Fibroblast of the aortic adventitia (primary cell): ENCODE results near the gene HOXB4. TPM values are rescaled to one million over a fixed set of nuclear protein-coding genes. Genes with fewer than 3 reads are reported as not detected.
A peak's percentile ranks its signal among the peaks of the same experiment; 100 is the strongest.

Experiments
- DNase-seq: peaks from one replicate; pipeline ENCODE4 v3.0.0-alpha.2; 2010; ENCODE audit warnings: low read depth
- H3K4me3 ChIP-seq: 2 replicates; pipeline ENCODE4 v1.5.1; 2011; ENCODE audit warnings: low read depth, mild to moderate bottlenecking, control low read depth, low read length, moderate library complexity
- CTCF ChIP-seq: IDR thresholded peaks from 2 replicates; pipeline ENCODE4 v1.5.1; 2011; ENCODE audit warnings: mild to moderate bottlenecking, low read length, control low read depth, inconsistent platforms; ENCODE audit not compliant: insufficient read depth
- total RNA-seq: library from RNA; depleted of rRNA; stranded (reverse); fragments of >200 nt; gene quantifications from 2 replicates; pipeline ENCODE4 v1.2.3, GENCODE V29; 2012; ENCODE audit warnings: low replicate concordance

HOXB4 gene
- total RNA-seq, 1 donor, result 3.8 TPM

- no peak for TF ChIP-seq CTCF
- H3K4me3 ChIP-seq, result no peak overlapping the region
- DNase-seq, result no peak
These were observed 29.4 kb downstream of the HOXB4 start for GRCh38 chr17:48548523-48549280.

GRCh38 chr17:48547808-48548522, 30.2 kb downstream of the HOXB4 start:
- TF ChIP-seq CTCF, result no peak
- peak; percentile 90 for DNase-seq
- H3K4me3 ChIP-seq, result peak overlapping the region; percentile 53

GRCh38 chr17:48546924-48547807, 31.0 kb downstream of the HOXB4 start:
- TF ChIP-seq CTCF, result no peak
- H3K4me3 ChIP-seq, result peak overlapping the region; percentile 53
- peak; percentile 93 for DNase-seq

GRCh38 chr17:48546137-48546923, 31.8 kb downstream of the HOXB4 start:
- peak overlapping the region; percentile 53 for H3K4me3 ChIP-seq
- no peak for TF ChIP-seq CTCF
- peak; percentile 64 for DNase-seq

GRCh38 chr17:48545539-48545938, 32.6 kb downstream of the HOXB4 start:
- DNase-seq, result no peak
- peak overlapping the region; percentile 83 for H3K4me3 ChIP-seq
- no peak for TF ChIP-seq CTCF

GRCh38 chr17:48545022-48545375, 33.2 kb downstream of the HOXB4 start, which contains the start of gene HOXB2:
HOXB2 (minus strand) TSS chr17:48545109; CDS start chr17:48544911, 198 bp downstream.
- TF ChIP-seq CTCF, result no peak
- DNase-seq, result peak; percentile 76

More at GRCh38 chr17:48545022-48545375, 33.2 kb downstream of the HOXB4 start, which contains the start of gene HOXB2:
- peak within 1 kb of the TSS; percentile 83 for H3K4me3 ChIP-seq
